ENCODE measurements around the gene PKNOX1. TPM values are rescaled to one million over a fixed set of nuclear protein-coding genes. Genes with fewer than 3 reads are reported as not detected.

Gene PKNOX1
- total RNA-seq, 1 experiment from 2014 or later = 16.5 TPM

GRCh38 chr21:43025636-43026180 lies 51.3 kb downstream of the PKNOX1 start:
- H3K9me3 ChIP-seq (ENCODE audit: control insufficient read depth, insufficient read depth, low read depth, low read length) = no peaks in the 10 kb centered on the region
- TF ChIP-seq CTCF (IDR thresholded peaks at IDR 0.05) (no peak), TCF7L2 (IDR thresholded peaks at IDR 0.05; ENCODE audit: low read depth, low read length) (no peak), SIN3A (IDR thresholded peaks at IDR 0.05; ENCODE audit: borderline replicate concordance, insufficient read depth, low read depth, low read length) (no peak), POLR2AphosphoS5 (IDR thresholded peaks at IDR 0.05; ENCODE audit: low read depth, low read length) (no peak), REST (IDR thresholded peaks at IDR 0.05; ENCODE audit: insufficient read depth in 1 of 2, low read depth in 2 of 2, low read length in 1 of 2) (no peak)
- CTCF ChIA-PET = no interaction called here
- BruUV-seq (replicated peaks) = no TSS peak
- DNase-seq (ENCODE audit: low read depth, low spot score) (no peak), ATAC-seq (no peak)
- no peak overlapping the region for H3K27ac ChIP-seq (ENCODE audit: low read length)
- no peaks in the 10 kb centered on the region for H3K27me3 ChIP-seq (ENCODE audit: control insufficient read depth, insufficient read depth, low read length)
- intact Hi-C loops (cut with micrococcal nuclease; ENCODE audit: unreplicated experiment) = no loop called here
- 0 out of 2 replicates have a peak, but pooled peaks cover 5% of the 10 kb centered on the region for H3K4me1 ChIP-seq (ENCODE audit: control insufficient read depth, insufficient read depth, low read length)
- POLR2A ChIA-PET = no interaction called here
- in situ Hi-C loops (cut with HindIII; ENCODE audit: low pct_unique_long_range_greater_than_20kb, low sequenced_read_pairs) = no loop called here
- H3K4me3 ChIP-seq (ENCODE audit: low read depth in 2 of 2, low read length in 2 of 2) = no peak overlapping the region
- peaks cover 2% of the 10 kb centered on the region; the same call in 1 of the 2 replicates for H3K36me3 ChIP-seq (ENCODE audit: control insufficient read depth, insufficient read depth, low read length)

- in situ Hi-C loops (cut with HindIII; ENCODE audit: low pct_unique_long_range_greater_than_20kb, low sequenced_read_pairs) = no loop called here
- ATAC-seq (no peak), DNase-seq (ENCODE audit: low read depth, low spot score) (no peak)
- Histone ChIP-seq H3K27me3 (ENCODE audit: control insufficient read depth, insufficient read depth, low read length) (no peaks in the 10 kb centered on the region), H3K4me3 (ENCODE audit: low read depth in 2 of 2, low read length in 2 of 2) (no peak overlapping the region), H3K4me1 (ENCODE audit: control insufficient read depth, insufficient read depth, low read length) (0 out of 2 replicates have a peak, but pooled peaks cover 5% of the 10 kb centered on the region), H3K27ac (ENCODE audit: low read length) (no peak overlapping the region), H3K36me3 (ENCODE audit: control insufficient read depth, insufficient read depth, low read length) (peaks cover 2% of the 10 kb centered on the region; the same call in 1 of the 2 replicates), H3K9me3 (ENCODE audit: control insufficient read depth, insufficient read depth, low read depth, low read length) (no peaks in the 10 kb centered on the region)
- TF ChIP-seq REST (IDR thresholded peaks at IDR 0.05; ENCODE audit: insufficient read depth in 1 of 2, low read depth in 2 of 2, low read length in 1 of 2) (no peak), POLR2AphosphoS5 (IDR thresholded peaks at IDR 0.05; ENCODE audit: low read depth, low read length) (no peak), CTCF (IDR thresholded peaks at IDR 0.05) (no peak), TCF7L2 (IDR thresholded peaks at IDR 0.05; ENCODE audit: low read depth, low read length) (no peak), SIN3A (IDR thresholded peaks at IDR 0.05; ENCODE audit: borderline replicate concordance, insufficient read depth, low read depth, low read length) (no peak)
- no TSS peak for BruUV-seq (replicated peaks)
- intact Hi-C loops (cut with micrococcal nuclease; ENCODE audit: unreplicated experiment) = no loop called here
- ChIA-PET POLR2A (interaction anchor here (0.6 kb wide), 1 partner anchor 54 kb away, joined by 6 read pairs; the partner anchor contains the start of gene PKNOX1), CTCF (no interaction called here)
Observed at GRCh38 chr21:43027846-43028731, 53.7 kb downstream of the PKNOX1 start.

Measured in Panc1 (cell line).